SK-N-SH treated with all-trans-retinoic acid at 6 μM for 48 hours (cell line): ENCODE data around the gene SMARCAD1.

Source experiments
- ATAC-seq: fragments of 200-7000 bp; cut with Tn5 transposase; 3 replicates; pipeline ENCODE4 v1.9.1; 2020; ENCODE audit warnings: mild to moderate bottlenecking, moderate library complexity
- ARNTL ChIP-seq: fragments of 450-650 bp; formaldehyde crosslinking; IDR thresholded peaks from 2 replicates; pipeline ENCODE4 v1.5.0; 2020; ENCODE audit warnings: low read depth, mild to moderate bottlenecking, moderate library complexity, borderline replicate concordance
- CSDC2 ChIP-seq: fragments of 250-450 bp; sonication (Bioruptor Pico); IDR thresholded peaks from 2 replicates; pipeline ENCODE4 v1.5.0; 2020; ENCODE audit warnings: mild to moderate bottlenecking, moderate library complexity
- CSRNP3 ChIP-seq: fragments of 250-450 bp; sonication (Bioruptor Pico); IDR thresholded peaks from 2 replicates; pipeline ENCODE4 v1.5.1; 2021; ENCODE audit warnings: mild to moderate bottlenecking, moderate library complexity
- ESRRG ChIP-seq: fragments of 250-450 bp; sonication (Bioruptor Pico); IDR thresholded peaks from 2 replicates; pipeline ENCODE4 v1.6.1; 2021; ENCODE audit warnings: mild to moderate bottlenecking
- GLIS3 ChIP-seq: fragments of 250-450 bp; sonication (Bioruptor Pico); IDR thresholded peaks from 2 replicates; pipeline ENCODE4 v1.5.0; 2020; ENCODE audit warnings: mild to moderate bottlenecking, moderate library complexity
- ISL1 ChIP-seq: fragments of 250-450 bp; sonication (Bioruptor Pico); IDR thresholded peaks from 2 replicates; pipeline ENCODE4 v2.1.2; 2022; ENCODE audit warnings: mild to moderate bottlenecking, moderate library complexity
- OSR1 ChIP-seq: fragments of 250-450 bp; sonication (Bioruptor Pico); IDR thresholded peaks from 2 replicates; pipeline ENCODE4 v1.8.0; 2022; ENCODE audit warnings: moderate library complexity, mild to moderate bottlenecking, inconsistent platforms
- PPARA ChIP-seq: fragments of 250-450 bp; sonication (Bioruptor Pico); IDR thresholded peaks from 2 replicates; pipeline ENCODE4 v1.5.0; 2020; ENCODE audit warnings: mild to moderate bottlenecking, borderline replicate concordance
- SNAI2 ChIP-seq: fragments of 250-450 bp; sonication (Bioruptor Pico); IDR thresholded peaks from 2 replicates; pipeline ENCODE4 v1.5.0; 2020; ENCODE audit warnings: mild to moderate bottlenecking, moderate library complexity
- TOX ChIP-seq: fragments of 250-450 bp; sonication (Bioruptor Pico); IDR thresholded peaks from 2 replicates; pipeline ENCODE4 v1.8.0; 2021; ENCODE audit warnings: mild to moderate bottlenecking, moderate library complexity, borderline replicate concordance
- TSHZ2 ChIP-seq: fragments of 250-450 bp; sonication (Bioruptor Pico); IDR thresholded peaks from 2 replicates; pipeline ENCODE4 v1.5.0; 2020; ENCODE audit warnings: mild to moderate bottlenecking, moderate library complexity
- ZC3H10 ChIP-seq: fragments of 250-450 bp; sonication (Bioruptor Pico); IDR thresholded peaks from 2 replicates; pipeline ENCODE4 v1.5.1; 2021; ENCODE audit warnings: mild to moderate bottlenecking, moderate library complexity
- ZFP3 ChIP-seq: fragments of 250-450 bp; sonication (Bioruptor Pico); IDR thresholded peaks from 2 replicates; pipeline ENCODE4 v1.5.0; 2020; ENCODE audit warnings: mild to moderate bottlenecking, moderate library complexity
- ZFP30 ChIP-seq: fragments of 450-650 bp; formaldehyde crosslinking; IDR thresholded peaks from 2 replicates; pipeline ENCODE4 v1.5.0; 2022; ENCODE audit warnings: mild to moderate bottlenecking, moderate library complexity
- ZNF565 ChIP-seq: fragments of 450-650 bp; formaldehyde crosslinking; conservative IDR thresholded peaks from 2 replicates; pipeline ENCODE4 v1.5.0; 2020; ENCODE audit warnings: low read depth, mild to moderate bottlenecking, moderate library complexity
- ZNF8 ChIP-seq: fragments of 450-650 bp; formaldehyde crosslinking; IDR thresholded peaks from 2 replicates; pipeline ENCODE4 v1.5.0; 2020; ENCODE audit warnings: mild to moderate bottlenecking, moderate library complexity
- TF ChIP-seq, protein P1 (sequence below): fragments of 250-450 bp; sonication (Bioruptor Pico); IDR thresholded peaks from 2 replicates; pipeline ENCODE4 v1.8.0; 2021; ENCODE audit warnings: low read depth, mild to moderate bottlenecking, moderate library complexity, borderline replicate concordance
- TF ChIP-seq, protein P2 (sequence below): fragments of 250-450 bp; sonication (Bioruptor Pico); IDR thresholded peaks from 2 replicates; pipeline ENCODE4 v1.8.0; 2020; ENCODE audit warnings: mild to moderate bottlenecking, moderate library complexity, borderline replicate concordance
- TF ChIP-seq, protein P3 (sequence below): fragments of 250-450 bp; sonication (Bioruptor Pico); IDR thresholded peaks from 2 replicates; pipeline ENCODE4 v1.5.1; 2020; ENCODE audit warnings: low read depth, mild to moderate bottlenecking, moderate library complexity

SMARCAD1 gene

GRCh38 chr4:94304365-94304971 is 96.8 kb downstream of the SMARCAD1 start:
- peak; percentile 86 for ATAC-seq
- no peak for TF ChIP-seq ZNF8
- no peak for TF ChIP-seq GLIS3
- TF ChIP-seq ISL1 (CRISPR knock-in tag) = no peak
- TF ChIP-seq SNAI2 (CRISPR knock-in tag) = no peak
- no peak for TF ChIP-seq PPARA
- TF ChIP-seq ZNF565 = no peak
- no peak for TF ChIP-seq ESRRG
- no peak for TF ChIP-seq ZC3H10
- no peak for TF ChIP-seq CSDC2 (CRISPR knock-in tag)
- no peak for TF ChIP-seq ZFP30
- no peak for TF ChIP-seq ZFP3 (CRISPR knock-in tag)
- TF ChIP-seq, protein P1, sequence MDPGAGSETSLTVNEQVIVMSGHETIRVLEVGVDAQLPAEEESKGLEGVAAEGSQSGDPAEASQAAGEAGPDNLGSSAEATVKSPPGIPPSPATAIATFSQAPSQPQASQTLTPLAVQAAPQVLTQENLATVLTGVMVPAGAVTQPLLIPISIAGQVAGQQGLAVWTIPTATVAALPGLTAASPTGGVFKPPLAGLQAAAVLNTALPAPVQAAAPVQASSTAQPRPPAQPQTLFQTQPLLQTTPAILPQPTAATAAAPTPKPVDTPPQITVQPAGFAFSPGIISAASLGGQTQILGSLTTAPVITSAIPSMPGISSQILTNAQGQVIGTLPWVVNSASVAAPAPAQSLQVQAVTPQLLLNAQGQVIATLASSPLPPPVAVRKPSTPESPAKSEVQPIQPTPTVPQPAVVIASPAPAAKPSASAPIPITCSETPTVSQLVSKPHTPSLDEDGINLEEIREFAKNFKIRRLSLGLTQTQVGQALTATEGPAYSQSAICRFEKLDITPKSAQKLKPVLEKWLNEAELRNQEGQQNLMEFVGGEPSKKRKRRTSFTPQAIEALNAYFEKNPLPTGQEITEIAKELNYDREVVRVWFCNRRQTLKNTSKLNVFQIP (CRISPR knock-in tag) = no peak
- no peak for TF ChIP-seq ARNTL (CRISPR knock-in tag)
- TF ChIP-seq, protein P2, sequence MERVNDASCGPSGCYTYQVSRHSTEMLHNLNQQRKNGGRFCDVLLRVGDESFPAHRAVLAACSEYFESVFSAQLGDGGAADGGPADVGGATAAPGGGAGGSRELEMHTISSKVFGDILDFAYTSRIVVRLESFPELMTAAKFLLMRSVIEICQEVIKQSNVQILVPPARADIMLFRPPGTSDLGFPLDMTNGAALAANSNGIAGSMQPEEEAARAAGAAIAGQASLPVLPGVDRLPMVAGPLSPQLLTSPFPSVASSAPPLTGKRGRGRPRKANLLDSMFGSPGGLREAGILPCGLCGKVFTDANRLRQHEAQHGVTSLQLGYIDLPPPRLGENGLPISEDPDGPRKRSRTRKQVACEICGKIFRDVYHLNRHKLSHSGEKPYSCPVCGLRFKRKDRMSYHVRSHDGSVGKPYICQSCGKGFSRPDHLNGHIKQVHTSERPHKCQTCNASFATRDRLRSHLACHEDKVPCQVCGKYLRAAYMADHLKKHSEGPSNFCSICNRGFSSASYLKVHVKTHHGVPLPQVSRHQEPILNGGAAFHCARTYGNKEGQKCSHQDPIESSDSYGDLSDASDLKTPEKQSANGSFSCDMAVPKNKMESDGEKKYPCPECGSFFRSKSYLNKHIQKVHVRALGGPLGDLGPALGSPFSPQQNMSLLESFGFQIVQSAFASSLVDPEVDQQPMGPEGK (CRISPR knock-in tag) = no peak
- TF ChIP-seq OSR1 (CRISPR knock-in tag) = no peak
- no peak for TF ChIP-seq TSHZ2
- TF ChIP-seq TOX (CRISPR knock-in tag) = no peak

DNA sequence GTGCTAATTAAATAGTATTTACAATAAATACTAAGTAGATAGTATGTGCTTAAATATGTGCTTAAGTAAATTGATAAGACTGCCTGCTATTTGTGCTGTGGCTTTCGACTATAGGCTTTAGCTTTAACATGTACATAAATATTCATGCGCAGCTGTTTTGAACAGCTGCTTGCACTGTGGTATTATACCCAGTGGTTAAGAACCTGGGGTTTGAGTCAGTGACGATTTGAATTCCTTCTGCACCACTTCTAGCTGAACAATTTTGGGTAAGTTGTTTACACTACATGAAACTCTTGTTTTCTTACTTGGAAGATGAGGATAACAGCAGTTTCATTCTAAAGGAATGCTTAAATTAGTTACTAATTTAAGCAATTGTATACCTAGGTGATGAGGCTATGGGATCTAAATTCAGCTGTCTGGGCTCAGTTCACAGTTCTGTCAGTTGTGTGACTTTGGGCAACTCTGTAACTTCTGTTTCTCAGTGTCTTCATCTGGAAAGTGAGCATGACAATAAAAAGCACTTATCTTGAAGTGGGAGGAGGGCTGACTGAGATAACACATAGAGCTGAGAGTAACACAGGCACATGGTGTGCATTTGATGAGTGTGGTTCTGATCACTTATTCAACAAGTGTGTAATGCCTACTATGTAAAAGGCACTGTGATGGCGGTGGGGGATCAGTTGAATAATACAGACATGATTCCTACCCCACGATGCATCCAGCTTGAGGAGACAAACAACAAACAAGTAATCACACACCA is 98.0 kb downstream of the SMARCAD1 start:
- no peak for TF ChIP-seq ZFP3 (CRISPR knock-in tag)
- TF ChIP-seq ZFP30 = no peak
- TF ChIP-seq, protein P3, sequence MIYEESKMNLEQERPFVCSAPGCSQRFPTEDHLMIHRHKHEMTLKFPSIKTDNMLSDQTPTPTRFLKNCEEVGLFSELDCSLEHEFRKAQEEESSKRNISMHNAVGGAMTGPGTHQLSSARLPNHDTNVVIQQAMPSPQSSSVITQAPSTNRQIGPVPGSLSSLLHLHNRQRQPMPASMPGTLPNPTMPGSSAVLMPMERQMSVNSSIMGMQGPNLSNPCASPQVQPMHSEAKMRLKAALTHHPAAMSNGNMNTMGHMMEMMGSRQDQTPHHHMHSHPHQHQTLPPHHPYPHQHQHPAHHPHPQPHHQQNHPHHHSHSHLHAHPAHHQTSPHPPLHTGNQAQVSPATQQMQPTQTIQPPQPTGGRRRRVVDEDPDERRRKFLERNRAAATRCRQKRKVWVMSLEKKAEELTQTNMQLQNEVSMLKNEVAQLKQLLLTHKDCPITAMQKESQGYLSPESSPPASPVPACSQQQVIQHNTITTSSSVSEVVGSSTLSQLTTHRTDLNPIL (CRISPR knock-in tag) = no peak
- no peak for TF ChIP-seq CSDC2 (CRISPR knock-in tag)
- TF ChIP-seq ZNF565 = no peak
- TF ChIP-seq, protein P2 (CRISPR knock-in tag) = no peak
- TF ChIP-seq CSRNP3 (CRISPR knock-in tag) = no peak
- no peak for TF ChIP-seq ESRRG
- no peak for ATAC-seq
